H9 (cell line): ENCODE results near the gene DAPK2. TPM values are rescaled to one million over a fixed set of nuclear protein-coding genes. Genes with fewer than 3 reads are reported as not detected.

Source experiments
- DNase-seq: peaks from one replicate; pipeline ENCODE4 v3.0.0-alpha.2; 2017
- H2AFZ ChIP-seq: one replicate; pipeline ENCODE4 v1.6.1; 2013; ENCODE audit warnings: mild to moderate bottlenecking, low read length, control low read depth, moderate library complexity
- H2AK5ac ChIP-seq: 2 replicates; pipeline ENCODE4 v1.6.1; 2013; ENCODE audit warnings: low read length, control low read depth, mixed read lengths; ENCODE audit not compliant: insufficient read length
- H2BK120ac ChIP-seq: one replicate; pipeline ENCODE4 v1.6.1; 2013; ENCODE audit warnings: low read depth, mild to moderate bottlenecking, low read length, control low read depth, inconsistent platforms; ENCODE audit not compliant: poor library complexity, severe bottlenecking
- H2BK12ac ChIP-seq: 2 replicates; pipeline ENCODE4 v1.6.1; 2013; ENCODE audit warnings: low read length, control low read depth, mixed read lengths, low read depth; ENCODE audit not compliant: insufficient read length
- H2BK15ac ChIP-seq: 2 replicates; pipeline ENCODE4 v1.6.1; 2013; ENCODE audit warnings: low read depth, low read length, control low read depth
- H2BK20ac ChIP-seq: one replicate; pipeline ENCODE4 v1.6.1; 2013; ENCODE audit warnings: low read depth, mild to moderate bottlenecking, low read length, control low read depth, inconsistent platforms; ENCODE audit not compliant: poor library complexity, severe bottlenecking
- H2BK5ac ChIP-seq: 2 replicates; pipeline ENCODE4 v1.6.1; 2013; ENCODE audit warnings: low read length, control low read depth, mixed read lengths; ENCODE audit not compliant: insufficient read length
- H3K14ac ChIP-seq: 2 replicates; pipeline ENCODE4 v1.6.1; 2013; ENCODE audit warnings: low read length, control low read depth; ENCODE audit not compliant: insufficient read depth
- H3K18ac ChIP-seq: 2 replicates; pipeline ENCODE4 v1.6.1; 2013; ENCODE audit warnings: low read depth, mild to moderate bottlenecking, mixed read lengths, low read length, control low read depth; ENCODE audit not compliant: insufficient read length
- H3K23ac ChIP-seq: 2 replicates; pipeline ENCODE4 v1.6.1; 2013; ENCODE audit warnings: low read length, control low read depth, mixed read lengths, low read depth; ENCODE audit not compliant: insufficient read length
- H3K23me2 ChIP-seq: 2 replicates; pipeline ENCODE4 v1.6.1; 2013; ENCODE audit warnings: low read depth, mild to moderate bottlenecking, mixed read lengths, low read length, control low read depth; ENCODE audit not compliant: insufficient read length, poor library complexity, severe bottlenecking
- H3K27ac ChIP-seq: 2 replicates; pipeline ENCODE4 v1.5.1; 2013; ENCODE audit warnings: low read length, control low read depth, mixed read lengths, low read depth; ENCODE audit not compliant: insufficient read length
- H3K27me3 ChIP-seq: 2 replicates; pipeline ENCODE4 v1.6.1; 2013; ENCODE audit warnings: low read length, control low read depth, inconsistent platforms; ENCODE audit not compliant: insufficient read depth
- H3K4ac ChIP-seq: 2 replicates; pipeline ENCODE4 v1.6.1; 2013; ENCODE audit warnings: low read depth, mild to moderate bottlenecking, control low read depth, inconsistent platforms, low read length, moderate library complexity
- H3K4me1 ChIP-seq: 2 replicates; pipeline ENCODE4 v1.6.1; 2013; ENCODE audit warnings: low read length, control low read depth, inconsistent platforms; ENCODE audit not compliant: insufficient read depth
- H3K4me2 ChIP-seq: 2 replicates; pipeline ENCODE4 v1.6.1; 2013; ENCODE audit warnings: low read length, control low read depth, mixed read lengths; ENCODE audit not compliant: insufficient read length, insufficient read depth
- H3K56ac ChIP-seq: 2 replicates; pipeline ENCODE4 v1.6.1; 2013; ENCODE audit warnings: low read depth, mild to moderate bottlenecking, mixed read lengths, low read length, control low read depth; ENCODE audit not compliant: insufficient read length
- H3K79me1 ChIP-seq: 2 replicates; pipeline ENCODE4 v1.6.1; 2013; ENCODE audit warnings: low read depth, mild to moderate bottlenecking, moderate library complexity, low read length, control low read depth, inconsistent platforms; ENCODE audit not compliant: insufficient read depth, poor library complexity, severe bottlenecking
- H3K79me2 ChIP-seq: 2 replicates; pipeline ENCODE4 v1.6.1; 2013; ENCODE audit warnings: low read length, control low read depth, inconsistent platforms; ENCODE audit not compliant: insufficient read depth
- H3K9ac ChIP-seq: 2 replicates; pipeline ENCODE4 v1.6.1; 2013; ENCODE audit warnings: low read length, control low read depth, mixed read lengths; ENCODE audit not compliant: insufficient read length; ENCODE audit errors: extremely low read depth
- H3K9me3 ChIP-seq: one replicate; pipeline ENCODE4 v1.6.1; 2013; ENCODE audit warnings: low read depth, low read length, inconsistent platforms; ENCODE audit not compliant: control insufficient read depth
- H3T11ph ChIP-seq: one replicate; pipeline ENCODE4 v1.6.1; 2013; ENCODE audit warnings: mild to moderate bottlenecking, low read length, control low read depth, inconsistent platforms
- H4K20me1 ChIP-seq: one replicate; pipeline ENCODE4 v1.6.1; 2013; ENCODE audit not compliant: control insufficient read depth, insufficient read length, insufficient read depth
- H4K5ac ChIP-seq: 2 replicates; pipeline ENCODE4 v1.6.1; 2013; ENCODE audit warnings: low read depth, mild to moderate bottlenecking, mixed read lengths, low read length, control low read depth; ENCODE audit not compliant: insufficient read length
- H4K8ac ChIP-seq: replicated peaks from 2 replicates; pipeline ENCODE4 v1.6.1; 2013; ENCODE audit warnings: low read length, control low read depth, mixed read lengths, low read depth; ENCODE audit not compliant: insufficient read length
- H4K91ac ChIP-seq: 2 replicates; pipeline ENCODE4 v1.6.1; 2013; ENCODE audit warnings: low read depth, mild to moderate bottlenecking, moderate library complexity, mixed read lengths, low read length, control low read depth; ENCODE audit not compliant: insufficient read length
- H3K27ac Mint-ChIP-seq, 3 experiments: 2 replicates in 2 of 3; 3 replicates in 1 of 3; pipeline ENCODE4 v1.8.0; 2020 to 2021; ENCODE audit warnings: mixed read lengths in 3 of 3, mild to moderate bottlenecking in 1 of 3, moderate library complexity in 1 of 3
- H3K27me3 Mint-ChIP-seq: 2 replicates; pipeline ENCODE4 v1.8.0; 2021; ENCODE audit warnings: low read depth, mild to moderate bottlenecking, moderate library complexity, mixed read lengths
- H3K36me3 Mint-ChIP-seq, 3 experiments: 2 replicates in 2 of 3; 3 replicates in 1 of 3; pipeline ENCODE4 v1.8.0; 2020 to 2021; ENCODE audit warnings: low read depth in 3 of 3, mixed read lengths in 3 of 3; ENCODE audit not compliant: insufficient read depth in 1 of 3
- H3K4me1 Mint-ChIP-seq, 2 experiments: 2 replicates each; pipeline ENCODE4 v1.8.0; 2020; ENCODE audit warnings: mixed read lengths in 2 of 2
- H3K4me3 Mint-ChIP-seq, 2 experiments: 2 replicates in 1 of 2; 3 replicates in 1 of 2; pipeline ENCODE4 v1.8.0; 2020 to 2021; ENCODE audit warnings: mild to moderate bottlenecking in 2 of 2, mixed read lengths in 2 of 2, moderate library complexity in 1 of 2
- H3K9me3 Mint-ChIP-seq, 2 experiments: 2 replicates in 1 of 2; 3 replicates in 1 of 2; pipeline ENCODE4 v1.8.0; 2020; ENCODE audit warnings: mild to moderate bottlenecking in 2 of 2, mixed read lengths in 2 of 2, moderate library complexity in 1 of 2
- WGBS: extraction: QIAGEN DNeasy Blood & Tissue Kit; methylation state at CpG from one replicate; pipeline ENCODE4 v1.1.7; 2013; ENCODE audit warnings: missing lambda C conversion rate, low lambda C conversion rate, mixed read lengths; ENCODE audit not compliant: insufficient read length; ENCODE audit errors: extremely low coverage; 5-methylcytosine and 5-hydroxymethylcytosine counted together
- total RNA-seq: library from RNA; stranded (reverse); gene quantifications from 2 replicates; pipeline ENCODE4 v1.2.1, GENCODE V29; 2021
- TF ChIP-seq, protein P1 (sequence below): fragments of 200-600 bp; sonication (generic); conservative IDR thresholded peaks from 3 replicates; pipeline ENCODE4 v1.8.0; 2021; ENCODE audit warnings: antibody characterized with exemption, mild to moderate bottlenecking

Gene DAPK2
- total RNA-seq, 1 experiment from 2014 or later: 3.5 TPM

DNA sequence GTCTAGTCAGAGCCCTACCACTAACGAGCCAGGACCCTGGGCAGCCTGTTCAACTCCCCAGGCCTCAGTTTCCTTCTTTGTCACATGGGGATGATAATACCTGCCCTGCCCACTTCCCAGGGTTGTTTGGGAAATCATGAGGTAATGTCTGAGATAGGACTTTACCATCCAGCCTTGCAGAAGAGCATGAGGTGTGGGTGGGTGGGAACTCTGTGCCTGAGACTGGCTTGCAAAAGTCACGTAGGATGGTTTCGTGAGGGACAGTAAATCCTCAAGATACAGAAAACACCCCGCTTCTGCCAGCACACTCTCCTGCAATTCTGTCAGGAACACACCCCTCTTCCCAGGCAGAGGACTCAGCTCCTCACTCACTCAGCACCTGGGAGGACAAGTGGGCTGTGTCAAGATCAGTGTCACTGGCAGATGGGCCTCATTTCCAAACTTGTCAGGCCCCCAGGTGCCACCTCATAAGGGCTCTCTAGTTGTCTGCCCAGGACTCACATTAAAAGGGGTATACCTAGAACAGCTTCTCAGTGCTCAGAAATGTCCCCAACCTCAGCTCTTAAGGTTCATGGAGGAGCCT lies 58.4 kb downstream of the DAPK2 start:
- H2AFZ ChIP-seq: no peak overlapping the region
- no peaks in the 10 kb centered on the region; the same call in 1 of the 2 replicates for H3K27me3 Mint-ChIP-seq
- no CpG with 5 or more reads among the region's 4 CpGs for WGBS
- no peak overlapping the region for H3K18ac ChIP-seq
- H3K36me3 Mint-ChIP-seq: no peaks in the 10 kb centered on the region
- no peak overlapping the region for H3K14ac ChIP-seq
- H3K9me3 ChIP-seq: no peaks in the 10 kb centered on the region
- H3K4me3 Mint-ChIP-seq: no peak overlapping the region
- no peak overlapping the region for H3K27ac ChIP-seq
- DNase-seq: no peak
- H4K8ac ChIP-seq: no peak overlapping the region
- no peak overlapping the region for H4K91ac ChIP-seq
- H3K79me1 ChIP-seq: no peaks in the 10 kb centered on the region
- H2AK5ac ChIP-seq: no peak overlapping the region
- H3K9me3 Mint-ChIP-seq: no peaks in the 10 kb centered on the region
- H3K4me1 ChIP-seq: no peaks in the 10 kb centered on the region
- H3K4ac ChIP-seq: no peak overlapping the region
- no peak overlapping the region for H2BK20ac ChIP-seq
- H3K4me1 Mint-ChIP-seq: peaks cover 7 to 8% of the 10 kb centered on the region in 2 experiments; a peak in 3 of 4 replicates
- no peak overlapping the region for H3K4me2 ChIP-seq
- no peak overlapping the region for H2BK5ac ChIP-seq
- H3K27ac Mint-ChIP-seq: peak overlapping the region in 1 of 3 experiments; percentile 72; a peak in 1 of 7 replicates
- H3K9ac ChIP-seq: no peak overlapping the region
- H3K79me2 ChIP-seq: no peaks in the 10 kb centered on the region
- no peak overlapping the region for H2BK120ac ChIP-seq
- H4K20me1 ChIP-seq: no peaks in the 10 kb centered on the region
- no peak overlapping the region for H2BK15ac ChIP-seq
- no peak overlapping the region for H4K5ac ChIP-seq
- TF ChIP-seq, protein P1, sequence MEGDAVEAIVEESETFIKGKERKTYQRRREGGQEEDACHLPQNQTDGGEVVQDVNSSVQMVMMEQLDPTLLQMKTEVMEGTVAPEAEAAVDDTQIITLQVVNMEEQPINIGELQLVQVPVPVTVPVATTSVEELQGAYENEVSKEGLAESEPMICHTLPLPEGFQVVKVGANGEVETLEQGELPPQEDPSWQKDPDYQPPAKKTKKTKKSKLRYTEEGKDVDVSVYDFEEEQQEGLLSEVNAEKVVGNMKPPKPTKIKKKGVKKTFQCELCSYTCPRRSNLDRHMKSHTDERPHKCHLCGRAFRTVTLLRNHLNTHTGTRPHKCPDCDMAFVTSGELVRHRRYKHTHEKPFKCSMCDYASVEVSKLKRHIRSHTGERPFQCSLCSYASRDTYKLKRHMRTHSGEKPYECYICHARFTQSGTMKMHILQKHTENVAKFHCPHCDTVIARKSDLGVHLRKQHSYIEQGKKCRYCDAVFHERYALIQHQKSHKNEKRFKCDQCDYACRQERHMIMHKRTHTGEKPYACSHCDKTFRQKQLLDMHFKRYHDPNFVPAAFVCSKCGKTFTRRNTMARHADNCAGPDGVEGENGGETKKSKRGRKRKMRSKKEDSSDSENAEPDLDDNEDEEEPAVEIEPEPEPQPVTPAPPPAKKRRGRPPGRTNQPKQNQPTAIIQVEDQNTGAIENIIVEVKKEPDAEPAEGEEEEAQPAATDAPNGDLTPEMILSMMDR: no peak
- H2BK12ac ChIP-seq: no peak overlapping the region
- H3K56ac ChIP-seq: no peak overlapping the region
- H3K23ac ChIP-seq: no peak overlapping the region
- no peaks in the 10 kb centered on the region; the same call in 1 of the 2 replicates for H3K27me3 ChIP-seq
- no peaks in the 10 kb centered on the region for H3K23me2 ChIP-seq
- no peak overlapping the region for H3T11ph ChIP-seq
